Stimulated activated CD4-positive, alpha-beta T cell treated with anti-CD3 and anti-CD28 coated beads, Interleukin-15, amount 100 ng/mL, for 24 hours (primary cell): ENCODE measurements around the gene NUDT16L1.
A peak's percentile ranks its signal among the peaks of the same experiment; 100 is the strongest.
"Not testable (repeated sequence)": the region's sequence is repeated elsewhere in the genome, so short reads cannot be mapped to it uniquely, and the experiment has no call there.

Source experiments
- DNase-seq: peaks from one replicate; pipeline ENCODE4 v3.0.0-alpha.2; 2020

The NUDT16L1 gene

GRCh38 chr16:4728676-4729075, 35.3 kb downstream of the NUDT16L1 start:
- DNase-seq: no peak

GRCh38 chr16:4729876-4730275, 36.5 kb downstream of the NUDT16L1 start:
- DNase-seq: no peak

GRCh38 chr16:4733211-4733742, 39.9 kb downstream of the NUDT16L1 start:
- DNase-seq: no peak

GRCh38 chr16:4733747-4734062, 40.3 kb downstream of the NUDT16L1 start:
- DNase-seq: peak; percentile 51

GRCh38 chr16:4734063-4734729, 40.8 kb downstream of the NUDT16L1 start, which contains the start of the genes ANKS3 and DNAAF8:
ANKS3 (minus strand) TSS chr16:4734271; CDS start chr16:4730149, 4,122 bp downstream.
DNAAF8 (plus strand) TSS chr16:4734537; CDS start chr16:4736515, 1,978 bp downstream.
- peak; percentile 90 for DNase-seq

GRCh38 chr16:4734730-4735535, 41.6 kb downstream of the NUDT16L1 start:
- peak; percentile 95 for DNase-seq

GRCh38 chr16:4736546-4736945, 43.2 kb downstream of the NUDT16L1 start:
- no peak for DNase-seq

- no peak for DNase-seq
Observed at GRCh38 chr16:4737545-4737944, 44.2 kb downstream of the NUDT16L1 start.

GRCh38 chr16:4738370-4738769, 45.0 kb downstream of the NUDT16L1 start:
- not testable (repeated sequence) for DNase-seq

- no peak for DNase-seq
Observed at GRCh38 chr16:4743226-4743878, 50.0 kb downstream of the NUDT16L1 start.

GRCh38 chr16:4744555-4745273, 51.4 kb downstream of the NUDT16L1 start:
- DNase-seq: no peak

GRCh38 chr16:4745274-4745569, 51.9 kb downstream of the NUDT16L1 start:
- no peak for DNase-seq
